Activated CD4-positive, alpha-beta T cell treated with anti-CD3 and anti-CD28 coated beads, Interleukin-2, amount 50 U/mL, for 4 hours (primary cell): ENCODE results near the gene PKMYT1.
A peak's percentile ranks its signal among the peaks of the same experiment; 100 is the strongest.

Experiments
- DNase-seq, 2 experiments: peaks; one replicate each; pipeline ENCODE4 v3.0.0-alpha.2; 2020

Gene PKMYT1

GRCh38 chr16:2992383-2993081 is 12.3 kb upstream of the PKMYT1 start:
- DNase-seq, result no peak

GRCh38 chr16:2991566-2992261 is 11.5 kb upstream of the PKMYT1 start:
- no peak for DNase-seq

GRCh38 chr16:2990891-2991290 is 10.6 kb upstream of the PKMYT1 start:
- DNase-seq, result no peak

GRCh38 chr16:2988590-2989099 is 8.4 kb upstream of the PKMYT1 start:
- DNase-seq, result no peak

GRCh38 chr16:2987833-2988232 is 7.6 kb upstream of the PKMYT1 start:
- no peak for DNase-seq

- no peak for DNase-seq
These were observed 7.0 kb upstream of the PKMYT1 start for GRCh38 chr16:2987286-2987685.

- DNase-seq, result no peak
These were observed 6.5 kb upstream of the PKMYT1 start for GRCh38 chr16:2986623-2987188.

GRCh38 chr16:2985893-2986355 is 5.7 kb upstream of the PKMYT1 start:
- no peak for DNase-seq

- no peak for DNase-seq
These were observed 5.2 kb upstream of the PKMYT1 start for GRCh38 chr16:2985462-2985861.

- peak; percentile 46 to 47 for DNase-seq
These were observed 3.5 kb upstream of the PKMYT1 start for GRCh38 chr16:2983706-2984136.

- no peak for DNase-seq
These were observed 2.2 kb upstream of the PKMYT1 start for GRCh38 chr16:2982402-2982801.

GRCh38 chr16:2981899-2982250 is 1.6 kb upstream of the PKMYT1 start:
- no peak for DNase-seq

GRCh38 chr16:2981177-2981898 is 1.1 kb upstream of the PKMYT1 start:
- no peak for DNase-seq

GRCh38 chr16:2979669-2980226 is 498 bp downstream of the PKMYT1 start:
- DNase-seq, result no peak

GRCh38 chr16:2977440-2977839 is 2.8 kb downstream of the PKMYT1 start:
- no peak for DNase-seq

GRCh38 chr16:2976673-2977072 is 3.6 kb downstream of the PKMYT1 start:
- DNase-seq, result no peak

GRCh38 chr16:2976201-2976600 is 4.0 kb downstream of the PKMYT1 start:
- DNase-seq, result no peak

GRCh38 chr16:2975161-2975795 is 5.0 kb downstream of the PKMYT1 start:
- DNase-seq, result no peak

GRCh38 chr16:2974319-2975056 is 5.8 kb downstream of the PKMYT1 start:
- DNase-seq, result no peak

GRCh38 chr16:2973605-2974318 is 6.5 kb downstream of the PKMYT1 start:
- no peak for DNase-seq

GRCh38 chr16:2973093-2973492 is 7.2 kb downstream of the PKMYT1 start:
- no peak for DNase-seq
